GM23248 (cell line): ENCODE data around the gene LPIN1. TPM values are rescaled to one million over a fixed set of nuclear protein-coding genes. Genes with fewer than 3 reads are reported as not detected.
A peak's percentile ranks its signal among the peaks of the same experiment; 100 is the strongest.

Source experiments
- DNase-seq: peaks from one replicate; pipeline ENCODE4 v3.0.0-alpha.2; 2015
- H2AFZ ChIP-seq: fragments of 200-600 bp; sonication (generic); 2 replicates; pipeline ENCODE4 v1.6.1; 2016; ENCODE audit warnings: antibody characterized with exemption
- H3F3A ChIP-seq: fragments of 200-600 bp; sonication (generic); 2 replicates; pipeline ENCODE4 v1.6.1; 2016; ENCODE audit warnings: mild to moderate bottlenecking, antibody characterized with exemption, mixed run types; ENCODE audit not compliant: insufficient read depth
- H3K27ac ChIP-seq: fragments of 200-600 bp; sonication (generic); 2 replicates; pipeline ENCODE4 v1.5.1; 2016; ENCODE audit warnings: mild to moderate bottlenecking
- H3K27me3 ChIP-seq: fragments of 200-600 bp; sonication (generic); replicated peaks from 2 replicates; pipeline ENCODE4 v1.6.1; 2016; ENCODE audit warnings: mild to moderate bottlenecking; ENCODE audit not compliant: insufficient read depth
- H3K36me3 ChIP-seq: fragments of 200-600 bp; sonication (generic); 2 replicates; pipeline ENCODE4 v1.6.1; 2016; ENCODE audit warnings: low read depth, mild to moderate bottlenecking
- H3K4me1 ChIP-seq: fragments of 200-600 bp; sonication (generic); 2 replicates; pipeline ENCODE4 v1.6.1; 2016; ENCODE audit warnings: mild to moderate bottlenecking; ENCODE audit not compliant: insufficient read depth
- H3K4me2 ChIP-seq: fragments of 200-600 bp; sonication (generic); one replicate; pipeline ENCODE4 v1.6.1; 2016; ENCODE audit warnings: mild to moderate bottlenecking; ENCODE audit not compliant: unreplicated experiment
- H3K4me3 ChIP-seq: fragments of 200-600 bp; sonication (generic); 2 replicates; pipeline ENCODE4 v1.5.1; 2016; ENCODE audit warnings: mild to moderate bottlenecking
- H3K79me2 ChIP-seq: fragments of 200-600 bp; sonication (generic); 2 replicates; pipeline ENCODE4 v1.6.1; 2016; ENCODE audit warnings: mild to moderate bottlenecking; ENCODE audit not compliant: insufficient read depth
- H3K9ac ChIP-seq: fragments of 200-600 bp; sonication (generic); 2 replicates; pipeline ENCODE4 v1.6.1; 2016; ENCODE audit warnings: mild to moderate bottlenecking
- H3K9me2 ChIP-seq: fragments of 200-600 bp; sonication (generic); 2 replicates; pipeline ENCODE4 v1.6.1; 2016; ENCODE audit warnings: mixed run types, mild to moderate bottlenecking, moderate library complexity; ENCODE audit not compliant: insufficient read depth
- H3K9me3 ChIP-seq: fragments of 200-600 bp; sonication (generic); one replicate; pipeline ENCODE4 v1.6.1; 2017; ENCODE audit warnings: low read depth
- H4K20me1 ChIP-seq: fragments of 200-600 bp; sonication (generic); 2 replicates; pipeline ENCODE4 v1.6.0; 2016; ENCODE audit not compliant: insufficient read depth
- EZH2 ChIP-seq: fragments of 200-600 bp; sonication (generic); IDR thresholded peaks from 2 replicates; pipeline ENCODE4 v1.6.1; 2018; ENCODE audit warnings: antibody characterized with exemption, mild to moderate bottlenecking; ENCODE audit not compliant: insufficient read depth, poor library complexity, severe bottlenecking
- EZH2phosphoT487 ChIP-seq: fragments of 200-600 bp; sonication (generic); IDR thresholded peaks from 2 replicates; pipeline ENCODE4 v1.6.1; 2018; ENCODE audit warnings: antibody characterized with exemption, moderate library complexity, mild to moderate bottlenecking, low read depth; ENCODE audit not compliant: insufficient read depth
- WGBS, 2 experiments: methylation state at CpG; one replicate each; pipeline ENCODE4 v1.1.6; 2015 to 2017; ENCODE audit warnings: low lambda C conversion rate in 2 of 2, low coverage in 1 of 2; ENCODE audit errors: missing lambda C conversion rate in 2 of 2; 5-methylcytosine and 5-hydroxymethylcytosine counted together
- in situ Hi-C: fragments of 300-500 bp; cut with MboI; formaldehyde crosslinking; loops from 2 replicates; pipeline ENCODE4 v1.15.0; 2020
- polyA plus RNA-seq: library from polyadenylated mRNA; unstranded; fragments of >200 nt; fragmentation: Nextera tagmentation; extraction: Ambion mirVana; gene quantifications from 2 replicates; pipeline ENCODE4 v1.2.1, GENCODE V29; 2016
- total RNA-seq: library from RNA; depleted of rRNA; stranded (reverse); fragments of >200 nt; shearing (Covaris generic); gene quantifications from 2 replicates; pipeline ENCODE4 v1.2.3, GENCODE V29; 2014

LPIN1 gene
- total and polyA plus RNA-seq, 2 experiments from 2014 or later: 11.2 to 12.6 TPM

GRCh38 chr2:11777066-11777782, 30.8 kb downstream of the LPIN1 start:
- no peaks in the 10 kb centered on the region for H3K27me3 ChIP-seq
- TF ChIP-seq EZH2: no peak
- no peak for TF ChIP-seq EZH2phosphoT487
- no peak overlapping the region for H3K4me2 ChIP-seq
- H3K79me2 ChIP-seq: no peaks in the 10 kb centered on the region
- in situ Hi-C loops: no loop called here
- no peak for DNase-seq
- WGBS, 2 experiments: 95 to 96% methylated on average over 24 of the region's 24 CpGs
- H3K9me3 ChIP-seq: no peaks in the 10 kb centered on the region
- H3F3A ChIP-seq: peaks cover 21% of the 10 kb centered on the region
- no peak overlapping the region for H2AFZ ChIP-seq
- H3K9me2 ChIP-seq: no peaks in the 10 kb centered on the region
- no peak overlapping the region for H3K27ac ChIP-seq
- no peaks in the 10 kb centered on the region for H4K20me1 ChIP-seq
- H3K4me1 ChIP-seq: peaks cover 17% of the 10 kb centered on the region
- peaks cover 24% of the 10 kb centered on the region for H3K36me3 ChIP-seq
- H3K4me3 ChIP-seq: no peak overlapping the region
- no peak overlapping the region for H3K9ac ChIP-seq

GRCh38 chr2:11777886-11778415, 31.5 kb downstream of the LPIN1 start:
- no peak for DNase-seq
- no peaks in the 10 kb centered on the region for H3K9me3 ChIP-seq
- in situ Hi-C loops: no loop called here
- peaks cover 21% of the 10 kb centered on the region for H3F3A ChIP-seq
- no peak overlapping the region for H3K27ac ChIP-seq
- no peak overlapping the region for H3K4me2 ChIP-seq
- H3K79me2 ChIP-seq: no peaks in the 10 kb centered on the region
- WGBS, 2 experiments: 86 to 87% methylated on average over 13 of the region's 13 CpGs
- no peak overlapping the region for H2AFZ ChIP-seq
- H4K20me1 ChIP-seq: no peaks in the 10 kb centered on the region
- no peak overlapping the region for H3K9ac ChIP-seq
- H3K4me3 ChIP-seq: no peak overlapping the region
- H3K9me2 ChIP-seq: no peaks in the 10 kb centered on the region
- TF ChIP-seq EZH2: no peak
- peaks cover 21% of the 10 kb centered on the region for H3K36me3 ChIP-seq
- peaks cover 17% of the 10 kb centered on the region for H3K4me1 ChIP-seq
- no peaks in the 10 kb centered on the region for H3K27me3 ChIP-seq

- no peak overlapping the region for H3K4me3 ChIP-seq
- WGBS, 2 experiments: 98% methylated on average over 4 of the region's 4 CpGs
- H3K9me3 ChIP-seq: no peaks in the 10 kb centered on the region
- H3K9ac ChIP-seq: no peak overlapping the region
- H3K79me2 ChIP-seq: no peaks in the 10 kb centered on the region
- H2AFZ ChIP-seq: no peak overlapping the region
- in situ Hi-C loops: no loop called here
- peaks cover 17% of the 10 kb centered on the region for H3K4me1 ChIP-seq
- H4K20me1 ChIP-seq: no peaks in the 10 kb centered on the region
- no peaks in the 10 kb centered on the region for H3K9me2 ChIP-seq
- no peak for DNase-seq
- H3K27ac ChIP-seq: no peak overlapping the region
- no peak for TF ChIP-seq EZH2phosphoT487
- no peak for TF ChIP-seq EZH2
- no peaks in the 10 kb centered on the region for H3K27me3 ChIP-seq
- H3K4me2 ChIP-seq: no peak overlapping the region
- peaks cover 19% of the 10 kb centered on the region for H3K36me3 ChIP-seq
- peaks cover 21% of the 10 kb centered on the region for H3F3A ChIP-seq
Observed at GRCh38 chr2:11778416-11778815, 32.0 kb downstream of the LPIN1 start.

- H3K4me2 ChIP-seq: peak overlapping the region; percentile 55
- peak; percentile 80 for DNase-seq
- H3K27ac ChIP-seq: no peak overlapping the region
Observed at GRCh38 chr2:11778923-11779757, 32.7 kb downstream of the LPIN1 start.

More at GRCh38 chr2:11778923-11779757, 32.7 kb downstream of the LPIN1 start:
- Histone ChIP-seq H3K9me3 (no peaks in the 10 kb centered on the region), H3K9ac (no peak overlapping the region), H3K27me3 (no peaks in the 10 kb centered on the region), H3K36me3 (peaks cover 14% of the 10 kb centered on the region; the same call in 1 of the 2 replicates), H3K4me3 (peak overlapping the region; percentile 45), H3K79me2 (no peaks in the 10 kb centered on the region), H3K9me2 (no peaks in the 10 kb centered on the region), H3K4me1 (peaks cover 10% of the 10 kb centered on the region), H2AFZ (no peak overlapping the region), H4K20me1 (no peaks in the 10 kb centered on the region), H3F3A (peaks cover 14% of the 10 kb centered on the region)
- 29 to 33% methylated on average over 23 of the region's 23 CpGs for WGBS, 2 experiments
- TF ChIP-seq EZH2phosphoT487 (no peak), EZH2 (no peak)
- in situ Hi-C loops: no loop called here
